Measurements from ENCODE around the gene BMPER. TPM values are rescaled to one million over a fixed set of nuclear protein-coding genes. Genes with fewer than 3 reads are reported as not detected.

Gene BMPER
- total RNA-seq, 4 donors from 2014 or later: 0.27 to 0.53 (median 0.34) TPM

DNA sequence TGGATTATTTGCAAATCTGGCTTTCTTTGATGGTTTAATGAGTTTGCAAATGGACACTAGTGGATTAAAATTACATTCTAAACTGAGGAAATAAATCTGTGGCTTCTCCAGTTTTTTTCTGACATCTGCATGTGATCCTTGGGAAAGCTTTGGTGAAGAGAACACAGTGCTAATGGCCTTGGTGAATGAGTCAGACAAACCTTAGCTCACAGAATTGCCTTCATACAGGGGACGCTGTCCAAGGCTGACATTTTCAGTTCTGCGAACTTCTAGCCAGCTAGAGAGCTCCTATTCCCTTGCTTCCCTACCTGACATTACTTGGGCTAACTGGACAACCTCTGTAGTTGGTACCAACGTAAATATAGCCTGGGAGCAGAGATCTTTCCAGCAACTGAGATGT is 21.2 kb downstream of the BMPER start:
- WGBS, 2 donors: 79 to 84% methylated on average over 3 of the region's 3 CpGs
- no peak for DNase-seq (ENCODE audit: low spot score in 2 of 2)
- no peak overlapping the region for H3K4me3 ChIP-seq (ENCODE audit: low read depth, poor library complexity, severe bottlenecking)
- TF ChIP-seq, protein P1, sequence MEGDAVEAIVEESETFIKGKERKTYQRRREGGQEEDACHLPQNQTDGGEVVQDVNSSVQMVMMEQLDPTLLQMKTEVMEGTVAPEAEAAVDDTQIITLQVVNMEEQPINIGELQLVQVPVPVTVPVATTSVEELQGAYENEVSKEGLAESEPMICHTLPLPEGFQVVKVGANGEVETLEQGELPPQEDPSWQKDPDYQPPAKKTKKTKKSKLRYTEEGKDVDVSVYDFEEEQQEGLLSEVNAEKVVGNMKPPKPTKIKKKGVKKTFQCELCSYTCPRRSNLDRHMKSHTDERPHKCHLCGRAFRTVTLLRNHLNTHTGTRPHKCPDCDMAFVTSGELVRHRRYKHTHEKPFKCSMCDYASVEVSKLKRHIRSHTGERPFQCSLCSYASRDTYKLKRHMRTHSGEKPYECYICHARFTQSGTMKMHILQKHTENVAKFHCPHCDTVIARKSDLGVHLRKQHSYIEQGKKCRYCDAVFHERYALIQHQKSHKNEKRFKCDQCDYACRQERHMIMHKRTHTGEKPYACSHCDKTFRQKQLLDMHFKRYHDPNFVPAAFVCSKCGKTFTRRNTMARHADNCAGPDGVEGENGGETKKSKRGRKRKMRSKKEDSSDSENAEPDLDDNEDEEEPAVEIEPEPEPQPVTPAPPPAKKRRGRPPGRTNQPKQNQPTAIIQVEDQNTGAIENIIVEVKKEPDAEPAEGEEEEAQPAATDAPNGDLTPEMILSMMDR (IDR thresholded peaks at IDR 0.05): no peak
- intact Hi-C loops (cut with DNase I; ENCODE audit: low total_unique reads): no loop called here

DNA sequence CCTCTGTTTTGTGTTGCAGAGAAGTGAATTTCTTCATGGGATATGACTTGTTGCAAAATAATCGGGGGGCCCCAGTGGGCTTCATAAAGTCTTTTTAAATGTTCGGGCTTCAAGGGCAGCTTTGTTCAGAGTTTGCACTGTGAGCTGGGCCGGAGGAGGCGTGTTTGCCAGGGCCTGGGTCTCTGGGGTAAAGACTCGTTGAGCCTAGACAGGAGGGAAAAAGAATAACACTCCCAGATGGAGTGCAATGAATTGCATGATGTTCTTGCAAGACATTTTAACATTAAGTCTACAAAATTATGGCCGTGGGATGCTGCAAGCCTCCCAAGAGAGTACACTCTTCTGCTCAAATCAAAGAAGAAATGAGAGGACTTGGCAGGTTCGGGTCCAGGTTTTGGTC is 23.6 kb downstream of the BMPER start:
- no peak for DNase-seq (ENCODE audit: low spot score in 2 of 2)
- intact Hi-C loops (cut with DNase I; ENCODE audit: low total_unique reads): no loop called here
- no peak overlapping the region for H3K4me3 ChIP-seq (ENCODE audit: low read depth, poor library complexity, severe bottlenecking)
- WGBS, 2 donors: 74 to 92% methylated on average over 7 of the region's 7 CpGs
- no peak for TF ChIP-seq POLR2A (IDR thresholded peaks at IDR 0.05)
- TF ChIP-seq, protein P1 (IDR thresholded peaks at IDR 0.05): no peak

DNA sequence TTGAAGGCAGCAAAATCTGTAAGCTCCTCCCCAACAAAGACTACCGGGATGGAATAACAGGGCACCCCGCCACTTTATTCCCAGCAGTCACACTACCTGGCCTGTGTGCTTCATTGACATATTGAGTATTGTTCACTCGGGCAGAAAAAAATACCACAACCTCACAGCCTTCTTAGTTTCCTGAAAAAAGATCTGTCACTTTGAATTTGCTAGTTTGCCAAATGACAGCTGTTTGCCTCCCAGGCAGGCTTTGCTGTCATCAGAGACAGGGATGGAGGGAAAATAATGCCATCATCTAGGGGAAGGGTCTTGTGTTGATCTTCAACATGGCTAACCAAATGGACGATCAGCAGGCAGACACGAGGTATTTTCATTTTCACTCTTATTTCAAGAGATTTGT is 26.9 kb downstream of the BMPER start:
- TF ChIP-seq, protein P1 (IDR thresholded peaks at IDR 0.05): no peak
- TF ChIP-seq POLR2A (IDR thresholded peaks at IDR 0.05): no peak
- WGBS, 2 donors: 51 to 58% methylated on average over 5 of the region's 5 CpGs
- H3K4me3 ChIP-seq (ENCODE audit: low read depth, poor library complexity, severe bottlenecking): no peak overlapping the region
- intact Hi-C loops (cut with DNase I; ENCODE audit: low total_unique reads): loop anchor here (10.0 kb wide), 1 partner anchor 177 kb away; no protein-coding TSS in a partner anchor
- DNase-seq (ENCODE audit: low spot score in 2 of 2): no peak

DNA sequence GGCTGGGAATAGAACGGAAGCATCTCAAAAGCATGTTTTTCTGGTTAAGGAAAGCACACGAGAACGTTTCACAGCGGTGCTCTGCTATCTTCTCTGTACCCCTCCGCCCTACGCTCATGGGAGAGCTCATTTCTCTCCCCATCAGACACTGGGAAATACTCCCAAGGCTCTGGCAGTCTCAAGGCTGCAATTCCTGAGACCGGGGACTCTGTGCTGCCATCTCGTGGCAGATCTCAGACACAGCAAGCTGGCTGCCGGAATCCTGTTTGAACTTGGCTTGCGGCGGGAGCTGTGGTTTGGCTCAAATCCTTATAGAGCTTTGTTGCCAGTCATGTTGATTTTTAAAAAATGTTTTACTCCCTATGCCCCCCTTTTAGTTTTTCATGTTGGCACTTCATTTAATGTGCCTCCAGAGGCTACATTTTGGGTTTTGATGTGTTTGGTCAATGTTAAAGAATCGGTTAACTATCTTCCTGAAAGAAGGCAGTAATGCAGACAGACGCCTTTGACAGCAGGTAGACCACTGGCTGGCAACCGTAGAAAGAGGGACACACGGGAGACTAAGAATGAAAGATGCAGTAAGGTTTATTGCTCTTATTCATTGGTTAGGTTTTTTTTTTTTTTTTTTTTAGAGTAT is 27.6 kb downstream of the BMPER start:
- DNase-seq (ENCODE audit: low spot score in 2 of 2): peak; percentile 73 to 95
- intact Hi-C loops (cut with DNase I; ENCODE audit: low total_unique reads): loop anchor here (10.0 kb wide), 1 partner anchor 178 kb away; no protein-coding TSS in a partner anchor
- no peak overlapping the region for H3K4me3 ChIP-seq (ENCODE audit: low read depth, poor library complexity, severe bottlenecking)
- 14% methylated on average over 15 of the region's 15 CpGs for WGBS, 2 donors
- TF ChIP-seq POLR2A (IDR thresholded peaks at IDR 0.05): no peak
- TF ChIP-seq, protein P1 (IDR thresholded peaks at IDR 0.05): peak in 1 of 3 donors; percentile 75

DNA sequence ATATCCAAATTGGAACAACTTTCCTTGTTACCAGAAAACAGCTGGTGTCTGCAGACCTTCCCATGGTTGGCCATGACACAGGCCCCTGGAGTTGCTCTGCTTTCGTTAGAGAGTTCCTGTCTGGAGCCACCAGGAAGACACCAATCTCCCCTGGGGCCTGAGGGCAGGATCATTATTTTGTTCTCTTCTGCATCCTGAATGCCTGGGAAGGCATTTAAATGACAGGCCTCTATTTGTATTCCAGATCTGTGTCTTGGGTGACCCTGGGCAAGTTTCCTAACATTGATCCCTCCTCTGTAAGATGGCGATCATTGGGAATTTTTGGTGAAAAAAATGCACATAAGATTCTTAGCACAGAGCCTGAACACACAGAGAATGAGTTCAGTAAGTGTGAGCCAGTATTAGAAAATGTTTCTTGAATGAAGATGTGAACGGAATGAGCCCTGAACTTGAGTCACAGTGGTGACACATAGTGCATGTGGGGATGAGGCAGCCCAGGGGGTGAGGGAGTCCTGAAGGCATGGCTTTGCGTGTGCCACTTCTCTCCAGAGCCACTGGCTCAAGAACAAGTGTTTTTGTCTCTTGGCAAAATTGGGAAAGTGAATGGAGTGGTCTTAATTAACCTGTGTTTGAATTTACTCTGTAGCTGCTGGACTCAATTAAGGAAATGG is 28.4 kb downstream of the BMPER start:
- DNase-seq (ENCODE audit: low spot score in 2 of 2): no peak
- no peak overlapping the region for H3K4me3 ChIP-seq (ENCODE audit: low read depth, poor library complexity, severe bottlenecking)
- 70 to 80% methylated on average over 4 of the region's 4 CpGs for WGBS, 2 donors
- intact Hi-C loops (cut with DNase I; ENCODE audit: low total_unique reads): loop anchor here (10.0 kb wide), 1 partner anchor 179 kb away; no protein-coding TSS in a partner anchor
- TF ChIP-seq, protein P1 (IDR thresholded peaks at IDR 0.05): no peak
- TF ChIP-seq POLR2A (IDR thresholded peaks at IDR 0.05): no peak

Measured in lower leg skin (tissue), 4 donors.